Measurements from ENCODE around the gene DLX2. TPM values are rescaled to one million over a fixed set of nuclear protein-coding genes. Genes with fewer than 3 reads are reported as not detected.

The DLX2 gene
- total RNA-seq, 1 donor from 2014 or later = 0.28 TPM

DNA sequence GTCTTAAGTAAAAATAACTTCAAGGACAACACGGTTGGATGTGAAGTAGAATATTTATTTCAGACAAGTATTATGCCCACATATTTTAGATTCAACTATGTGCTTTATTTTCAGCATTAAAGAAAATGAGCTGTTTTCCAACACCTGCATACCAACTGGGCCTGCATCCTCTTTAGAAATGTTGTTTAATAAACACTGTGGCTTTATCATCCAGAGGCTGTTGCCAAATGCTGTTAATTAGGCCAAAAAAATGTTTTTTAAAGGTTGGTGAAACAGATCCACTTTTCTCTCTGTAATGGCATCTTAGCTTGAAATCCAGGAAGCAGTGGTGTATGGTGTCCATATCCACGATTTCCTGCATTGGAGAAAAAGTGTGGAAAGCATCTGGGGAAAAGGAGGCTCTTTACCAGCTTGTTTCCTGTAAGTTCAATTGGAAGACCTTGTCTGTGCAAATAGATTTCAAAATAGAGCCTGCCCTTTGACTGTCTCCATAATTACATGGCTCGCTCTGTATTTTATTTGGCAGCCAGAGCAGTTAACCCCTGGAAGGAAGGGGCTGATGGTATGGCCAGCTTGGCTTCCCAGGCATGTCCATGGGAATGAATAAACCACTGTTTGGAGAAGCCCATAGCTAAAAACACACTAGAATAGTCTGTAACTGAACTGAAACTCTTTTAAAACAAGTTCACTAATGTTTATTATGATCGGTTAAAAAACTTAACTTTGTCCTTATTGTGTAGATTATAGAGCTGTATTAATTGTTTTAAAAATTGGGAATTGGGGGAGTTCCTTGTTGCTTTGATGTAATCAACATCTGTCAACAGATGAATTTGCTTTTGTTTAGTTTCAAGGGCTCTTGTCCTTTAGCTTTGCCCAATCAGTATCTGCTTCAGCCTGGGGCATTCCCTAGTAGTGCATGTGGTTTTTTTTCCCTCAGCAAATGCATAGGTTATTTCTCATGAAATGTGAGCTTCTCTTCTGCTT lies 50.4 kb downstream of the DLX2 start:
- no peaks in the 10 kb centered on the region for H3K27me3 Mint-ChIP-seq (ENCODE audit: unreplicated experiment)
- H3K4me3 Mint-ChIP-seq (ENCODE audit: unreplicated experiment) = no peak overlapping the region
- TF ChIP-seq CTCF (IDR thresholded peaks at IDR 0.05; ENCODE audit: unreplicated experiment) = no peak
- no peaks in the 10 kb centered on the region for H3K36me3 Mint-ChIP-seq (ENCODE audit: low read depth, unreplicated experiment)
- no peaks in the 10 kb centered on the region for H3K9me3 Mint-ChIP-seq (ENCODE audit: unreplicated experiment)
- no peak for DNase-seq (ENCODE audit: low spot score)
- peaks cover 6% of the 10 kb centered on the region for H3K4me1 Mint-ChIP-seq (ENCODE audit: unreplicated experiment)
- H3K27ac Mint-ChIP-seq (ENCODE audit: unreplicated experiment) = no peak overlapping the region

DNA sequence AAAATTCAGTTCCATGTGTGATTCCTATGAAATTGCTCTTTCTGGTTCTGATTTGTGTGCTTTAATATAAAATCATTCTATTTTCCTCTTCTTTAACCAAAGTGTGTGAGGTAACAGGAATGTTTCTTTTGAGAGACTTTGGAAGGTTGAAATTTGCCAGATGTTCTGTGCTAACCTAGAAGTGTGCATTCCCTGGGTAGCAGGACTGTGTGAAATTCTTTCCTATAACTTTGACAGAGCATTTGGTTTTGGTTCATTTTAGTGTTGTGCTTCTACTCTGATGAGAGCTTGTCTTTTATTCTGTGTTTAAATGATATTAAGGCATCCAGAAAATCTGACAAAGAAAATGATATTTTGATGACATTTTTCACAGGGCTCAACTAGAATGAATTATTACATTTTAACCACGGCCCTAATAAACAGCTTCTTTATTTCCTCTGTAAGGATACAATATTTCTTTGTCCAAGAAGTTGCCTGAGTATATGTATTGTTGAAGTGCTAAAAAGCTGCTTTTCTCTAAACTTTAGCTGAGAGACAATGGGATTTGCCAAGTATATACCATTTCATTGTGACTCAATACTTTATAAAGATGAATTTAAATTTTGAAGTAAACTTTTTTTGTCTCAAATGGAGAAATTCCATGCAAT lies 52.1 kb downstream of the DLX2 start:
- H3K4me1 Mint-ChIP-seq (ENCODE audit: unreplicated experiment) = peaks cover 6% of the 10 kb centered on the region
- no peak overlapping the region for H3K27ac Mint-ChIP-seq (ENCODE audit: unreplicated experiment)
- no peak for DNase-seq (ENCODE audit: low spot score)
- H3K9me3 Mint-ChIP-seq (ENCODE audit: unreplicated experiment) = no peaks in the 10 kb centered on the region
- no peak for TF ChIP-seq CTCF (IDR thresholded peaks at IDR 0.05; ENCODE audit: unreplicated experiment)
- no peaks in the 10 kb centered on the region for H3K27me3 Mint-ChIP-seq (ENCODE audit: unreplicated experiment)
- no peak overlapping the region for H3K4me3 Mint-ChIP-seq (ENCODE audit: unreplicated experiment)
- H3K36me3 Mint-ChIP-seq (ENCODE audit: low read depth, unreplicated experiment) = no peaks in the 10 kb centered on the region

DNA sequence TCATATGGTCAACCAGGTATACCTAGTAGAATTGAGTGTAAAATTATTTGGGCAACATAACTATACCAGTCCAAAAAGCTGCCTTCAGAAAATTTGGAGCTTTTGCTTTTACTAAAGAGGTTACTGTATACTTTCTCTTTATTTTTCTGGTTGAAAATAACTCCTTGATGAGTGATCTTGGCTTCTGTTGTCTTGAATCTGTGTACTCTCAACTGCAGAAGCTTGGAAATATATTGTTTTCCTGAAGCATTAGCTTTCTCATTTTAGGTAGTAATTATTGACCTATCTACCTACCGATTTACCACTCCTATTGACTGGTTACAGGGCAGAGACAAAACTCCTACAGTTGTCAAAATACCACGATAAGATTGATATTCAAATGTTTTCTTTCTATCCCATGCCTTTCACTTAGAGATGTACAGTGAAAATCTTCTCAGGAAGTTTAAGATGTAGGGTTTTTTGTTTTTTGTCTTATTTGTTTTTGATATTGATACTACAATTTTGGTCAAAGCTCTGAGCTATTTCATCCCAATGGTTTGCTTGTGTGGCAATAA lies 53.1 kb downstream of the DLX2 start:
- Mint-ChIP-seq H3K4me1 (ENCODE audit: unreplicated experiment) (peaks cover 6% of the 10 kb centered on the region), H3K9me3 (ENCODE audit: unreplicated experiment) (no peaks in the 10 kb centered on the region)
- no peak for TF ChIP-seq CTCF (IDR thresholded peaks at IDR 0.05; ENCODE audit: unreplicated experiment)

More for the DNA sequence above, 53.1 kb downstream of the DLX2 start:
- Mint-ChIP-seq H3K36me3 (ENCODE audit: low read depth, unreplicated experiment) (no peaks in the 10 kb centered on the region), H3K4me3 (ENCODE audit: unreplicated experiment) (no peak overlapping the region), H3K27me3 (ENCODE audit: unreplicated experiment) (no peaks in the 10 kb centered on the region), H3K27ac (ENCODE audit: unreplicated experiment) (no peak overlapping the region)
- DNase-seq (ENCODE audit: low spot score) = no peak

Other genes with a start within 250 kb of the DLX2 start
- 9.7 TPM for gene SLC25A12, start 208.7 kb downstream of the DLX2 start, total RNA-seq (ENCODE audit: unreplicated experiment)
- 22.8 TPM for gene HAT1, start 180.4 kb downstream of the DLX2 start, total RNA-seq (ENCODE audit: unreplicated experiment)
- 3.6 TPM for gene METAP1D, start 102.9 kb downstream of the DLX2 start, total RNA-seq (ENCODE audit: unreplicated experiment)
- 0.87 TPM for gene DLX1, start 17.4 kb downstream of the DLX2 start, total RNA-seq (ENCODE audit: unreplicated experiment)